Lung (tissue), 12 donors: ENCODE data around the gene GLYATL1. TPM values are rescaled to one million over a fixed set of nuclear protein-coding genes. Genes with fewer than 3 reads are reported as not detected.
A peak's percentile ranks its signal among the peaks of the same experiment; 100 is the strongest.

ENCODE experiments used
- ATAC-seq: fragments of 200-7000 bp; cut with Tn5 transposase; one replicate; pipeline ENCODE4 v1.9.1; 2020; ENCODE audit warnings: moderate number of reproducible peaks; ENCODE audit not compliant: insufficient read depth, low FRiP score
- DNase-seq, 3 donors: peaks; one replicate each; pipeline ENCODE4 v3.0.0-alpha.2; 2013 to 2017
- H3K27ac ChIP-seq, 2 donors: one replicate each; pipeline ENCODE4 v1.5.1; 2013; ENCODE audit warnings: mild to moderate bottlenecking in 2 of 2, moderate library complexity in 2 of 2, control low read depth in 1 of 2, inconsistent platforms in 1 of 2, low read depth in 1 of 2, low read length in 1 of 2
- H3K27me3 ChIP-seq, 3 donors: one replicate each; pipeline ENCODE4 v1.5.1; 2013; ENCODE audit warnings: low read length in 2 of 3; ENCODE audit not compliant: control insufficient read depth in 3 of 3, insufficient read depth in 3 of 3
- H3K36me3 ChIP-seq, 4 donors: one replicate each; pipeline ENCODE4 v1.5.1; 2013; ENCODE audit warnings: low read length in 4 of 4, mild to moderate bottlenecking in 1 of 4, moderate library complexity in 1 of 4; ENCODE audit not compliant: control insufficient read depth in 4 of 4, insufficient read depth in 4 of 4
- H3K4me1 ChIP-seq, 5 donors: one replicate each; pipeline ENCODE4 v1.5.1; 2013; ENCODE audit warnings: low read length in 5 of 5, mild to moderate bottlenecking in 2 of 5, moderate library complexity in 1 of 5; ENCODE audit not compliant: control insufficient read depth in 5 of 5, insufficient read depth in 5 of 5
- H3K4me3 ChIP-seq: one replicate; pipeline ENCODE4 v1.5.1; 2013; ENCODE audit warnings: mild to moderate bottlenecking, control low read depth, moderate library complexity
- H3K9ac ChIP-seq, 2 donors: one replicate each; pipeline ENCODE4 v1.5.1; 2013; ENCODE audit warnings: low read length in 2 of 2, control low read depth in 1 of 2; ENCODE audit not compliant: insufficient read depth in 1 of 2
- H3K9me3 ChIP-seq, 4 donors: one replicate each; pipeline ENCODE4 v1.5.1; 2013; ENCODE audit warnings: low read length in 3 of 4, mild to moderate bottlenecking in 1 of 4, moderate library complexity in 1 of 4; ENCODE audit not compliant: control insufficient read depth in 4 of 4, insufficient read depth in 3 of 4
- CTCF ChIP-seq: IDR thresholded peaks from 2 replicates; pipeline ENCODE4 v1.5.1; 2012; ENCODE audit warnings: mild to moderate bottlenecking; ENCODE audit errors: control extremely low read depth, extremely low read depth
- WGBS, 2 donors: extraction: QIAGEN DNeasy Blood & Tissue Kit; methylation state at CpG; one replicate each; pipeline ENCODE4 v1.1.7; 2013; 5-methylcytosine and 5-hydroxymethylcytosine counted together
- polyA plus RNA-seq, 2 donors: library from polyadenylated mRNA; stranded (reverse); fragments of 200-250 nt; gene quantifications; one replicate each; pipeline ENCODE4 v1.2.1, GENCODE V29; 2013
- total RNA-seq, 2 donors: library from RNA; depleted of rRNA in 1 of 2; stranded (reverse); fragments of >200 nt in 1 of 2; gene quantifications; one replicate each; pipeline ENCODE4 v1.2.1, GENCODE V29; 2014 to 2021
- donor health status: control.
- donor health status: control.
- donor health status: Bipolar disorder and iron deficiency.
- donor health status: healthy.
- donor health status: DM: yes; HTN: yes; CAD: no.

Gene GLYATL1
- total and polyA plus RNA-seq, 4 donors = 0.05 to 1.8 (median 0.31) TPM; not detected in 1

GRCh38 chr11:58928107-58928499, 11.2 kb upstream of the GLYATL1 start:
- Histone ChIP-seq H3K27me3 (no peaks in the 10 kb centered on the region), H3K9ac (no peak overlapping the region), H3K4me1 (no peaks in the 10 kb centered on the region), H3K36me3 (no peaks in the 10 kb centered on the region), H3K9me3 (no peaks in the 10 kb centered on the region), H3K4me3 (no peak overlapping the region), H3K27ac (no peak overlapping the region)
- WGBS, 2 donors = 22 to 28% methylated on average over 6 of the region's 6 CpGs
- TF ChIP-seq CTCF = no peak
- peak in 1 of 3 donors; percentile 15 for DNase-seq
- ATAC-seq = no peak

- Histone ChIP-seq H3K36me3 (no peaks in the 10 kb centered on the region), H3K4me1 (no peaks in the 10 kb centered on the region), H3K27me3 (no peaks in the 10 kb centered on the region), H3K4me3 (no peak overlapping the region), H3K27ac (no peak overlapping the region), H3K9ac (no peak overlapping the region), H3K9me3 (no peaks in the 10 kb centered on the region)
- TF ChIP-seq CTCF = no peak
- no peak for DNase-seq
- ATAC-seq = no peak
Observed at GRCh38 chr11:58928691-58929090, 10.6 kb upstream of the GLYATL1 start.

GRCh38 chr11:58930926-58931325, 8.4 kb upstream of the GLYATL1 start:
- Histone ChIP-seq H3K36me3 (no peaks in the 10 kb centered on the region), H3K27me3 (no peaks in the 10 kb centered on the region), H3K4me3 (no peak overlapping the region), H3K27ac (no peak overlapping the region), H3K9me3 (no peaks in the 10 kb centered on the region), H3K9ac (no peak overlapping the region), H3K4me1 (no peaks in the 10 kb centered on the region)
- no peak for TF ChIP-seq CTCF
- 88% methylated on average over 2 of the region's 2 CpGs for WGBS, 2 donors
- DNase-seq = no peak
- ATAC-seq = no peak

GRCh38 chr11:58933661-58934060, 5.6 kb upstream of the GLYATL1 start:
- no peak for ATAC-seq
- no peaks in the 10 kb centered on the region for H3K4me1 ChIP-seq
- H3K9ac ChIP-seq = no peak overlapping the region
- no peak for DNase-seq
- no peaks in the 10 kb centered on the region for H3K9me3 ChIP-seq
- H3K27me3 ChIP-seq = no peaks in the 10 kb centered on the region
- H3K27ac ChIP-seq = no peak overlapping the region
- no peak for TF ChIP-seq CTCF
- H3K36me3 ChIP-seq = no peaks in the 10 kb centered on the region
- 88% methylated on average over 3 of the region's 3 CpGs for WGBS, 2 donors
- H3K4me3 ChIP-seq = no peak overlapping the region
